IMR-90 (cell line): ENCODE data around the gene L3MBTL4. TPM values are rescaled to one million over a fixed set of nuclear protein-coding genes. Genes with fewer than 3 reads are reported as not detected.

ENCODE experiments used
- ATAC-seq: fragments of 200-7000 bp; cut with Tn5 transposase; 2 replicates; pipeline ENCODE4 v1.9.1; 2020; ENCODE audit warnings: low read depth, mild to moderate bottlenecking, moderate library complexity
- BruUV-seq: library from RNA; stranded (reverse); fragments of 400-500 nt; replicated peaks from 2 replicates; lab custom pipeline; 2021; lab: Mats Ljungman, UMichigan
- CTCF ChIA-PET: fragments of 300-600 bp; formaldehyde crosslinking; extraction: SDS; loops from one replicate; lab custom pipeline; 2021; ENCODE audit warnings: antibody characterized with exemption; lab: Yijun Ruan, JAX
- POLR2A ChIA-PET: fragments of 300-600 bp; sonication (Branson Sonifier 250); formaldehyde crosslinking; loops from one replicate; lab custom pipeline; 2022; ENCODE audit warnings: antibody characterized with exemption; ENCODE audit not compliant: unreplicated experiment; lab: Charles Lee
- DNase-seq: peaks from one replicate; pipeline ENCODE4 v3.0.0; 2013
- H2AFZ ChIP-seq: replicated peaks from 2 replicates; pipeline ENCODE3; 2013; ENCODE audit warnings: low read length, mild to moderate bottlenecking; ENCODE audit not compliant: poor library complexity
- H2AK5ac ChIP-seq: 2 replicates; pipeline ENCODE4 v1.6.1; 2013; ENCODE audit warnings: low read depth, low read length, inconsistent platforms
- H2AK9ac ChIP-seq: replicated peaks from 2 replicates; pipeline ENCODE3; 2013; ENCODE audit warnings: mild to moderate bottlenecking, low read depth, low read length, moderate library complexity; ENCODE audit not compliant: poor library complexity
- H2BK120ac ChIP-seq: 2 replicates; pipeline ENCODE4 v1.6.1; 2013; ENCODE audit warnings: low read depth, low read length, inconsistent platforms
- H2BK15ac ChIP-seq: 3 replicates; pipeline ENCODE4 v1.6.1; 2013; ENCODE audit warnings: low read depth, low read length, inconsistent platforms
- H2BK20ac ChIP-seq: 2 replicates; pipeline ENCODE4 v1.6.1; 2013; ENCODE audit warnings: low read depth, mild to moderate bottlenecking, inconsistent platforms, low read length, moderate library complexity
- H2BK5ac ChIP-seq: 2 replicates; pipeline ENCODE4 v1.6.1; 2013; ENCODE audit warnings: mild to moderate bottlenecking, low read depth, low read length, inconsistent platforms; ENCODE audit not compliant: poor library complexity, severe bottlenecking
- H3K14ac ChIP-seq: replicated peaks from 2 replicates; pipeline ENCODE4 v1.6.1; 2013; ENCODE audit warnings: low read depth, low read length, inconsistent platforms
- H3K18ac ChIP-seq: 2 replicates; pipeline ENCODE4 v1.6.1; 2013; ENCODE audit warnings: low read depth, low read length, control low read depth
- H3K23ac ChIP-seq: 2 replicates; pipeline ENCODE4 v1.6.1; 2013; ENCODE audit warnings: low read depth, low read length, inconsistent platforms
- H3K27ac ChIP-seq: 2 replicates; pipeline ENCODE4 v1.5.1; 2013; ENCODE audit warnings: mild to moderate bottlenecking, control low read depth, low read length; ENCODE audit not compliant: insufficient read depth
- H3K27me3 ChIP-seq: 2 replicates; pipeline ENCODE4 v1.6.1; 2013; ENCODE audit warnings: low read length; ENCODE audit not compliant: control insufficient read depth, insufficient read depth
- H3K36me3 ChIP-seq: 2 replicates; pipeline ENCODE4 v1.6.1; 2013; ENCODE audit warnings: low read length, mixed read lengths; ENCODE audit not compliant: control insufficient read depth, insufficient read depth
- H3K4ac ChIP-seq: 2 replicates; pipeline ENCODE4 v1.6.1; 2013; ENCODE audit warnings: low read depth, low read length, inconsistent platforms
- H3K4me1 ChIP-seq: 2 replicates; pipeline ENCODE4 v1.6.1; 2013; ENCODE audit warnings: low read length, mixed read lengths; ENCODE audit not compliant: control insufficient read depth, insufficient read depth
- H3K4me2 ChIP-seq: 2 replicates; pipeline ENCODE4 v1.6.1; 2013; ENCODE audit warnings: low read depth, mild to moderate bottlenecking, control low read depth, low read length, moderate library complexity
- H3K4me3 ChIP-seq: 2 replicates; pipeline ENCODE4 v1.5.1; 2013; ENCODE audit warnings: low read depth, mild to moderate bottlenecking, control low read depth, low read length, moderate library complexity; ENCODE audit not compliant: insufficient read depth
- H3K56ac ChIP-seq: 2 replicates; pipeline ENCODE4 v1.6.1; 2013; ENCODE audit warnings: low read length, inconsistent platforms; ENCODE audit not compliant: insufficient read depth; ENCODE audit errors: extremely low read depth
- H3K79me1 ChIP-seq, 2 experiments: 2 replicates each; pipeline ENCODE4 v1.6.1; 2013; ENCODE audit warnings: low read length in 2 of 2, inconsistent platforms in 1 of 2, low read depth in 1 of 2
- H3K9ac ChIP-seq: 2 replicates; pipeline ENCODE4 v1.6.1; 2013; ENCODE audit warnings: low read depth, low read length, control low read depth
- H3K9me1 ChIP-seq: 2 replicates; pipeline ENCODE4 v1.6.1; 2013; ENCODE audit warnings: low read length, inconsistent platforms; ENCODE audit not compliant: insufficient read depth
- H3K9me3 ChIP-seq: 2 replicates; pipeline ENCODE4 v1.6.1; 2013; ENCODE audit warnings: low read length; ENCODE audit not compliant: control insufficient read depth, insufficient read depth
- H4K20me1 ChIP-seq: 2 replicates; pipeline ENCODE4 v1.6.1; 2013; ENCODE audit warnings: low read length, inconsistent platforms; ENCODE audit not compliant: insufficient read depth
- H4K5ac ChIP-seq: 2 replicates; pipeline ENCODE4 v1.6.1; 2013; ENCODE audit warnings: mild to moderate bottlenecking, low read depth, low read length, control low read depth
- H4K8ac ChIP-seq, 2 experiments: 2 replicates each; pipeline ENCODE4 v1.6.1; 2013; ENCODE audit warnings: low read depth in 2 of 2, low read length in 2 of 2, control low read depth in 1 of 2, inconsistent platforms in 1 of 2
- H4K91ac ChIP-seq: 2 replicates; pipeline ENCODE4 v1.6.1; 2013; ENCODE audit warnings: low read depth, low read length, inconsistent platforms; ENCODE audit not compliant: insufficient read depth
- BHLHE40 ChIP-seq: fragments of 150-350 bp; IDR thresholded peaks from 2 replicates; pipeline ENCODE4 v1.6.1; 2016; ENCODE audit warnings: mild to moderate bottlenecking, low read depth, low read length
- CEBPB ChIP-seq: IDR thresholded peaks from 2 replicates; pipeline ENCODE4 v1.6.1; 2012; ENCODE audit warnings: low read depth, low read length, improper control_type of control experiment
- CHD1 ChIP-seq: IDR thresholded peaks from 2 replicates; pipeline ENCODE4 v1.6.1; 2012; ENCODE audit warnings: low read depth, low read length, improper control_type of control experiment
- CTCF ChIP-seq: conservative IDR thresholded peaks from 2 replicates; pipeline ENCODE4 v1.5.1; 2012; ENCODE audit warnings: mild to moderate bottlenecking, low read depth, low read length, improper control_type of control experiment
- ELK1 ChIP-seq: fragments of 150-350 bp; IDR thresholded peaks from 2 replicates; pipeline ENCODE4 v1.6.1; 2016; ENCODE audit warnings: low read depth, mild to moderate bottlenecking, low read length, moderate library complexity, borderline replicate concordance
- FOS ChIP-seq: fragments of 150-350 bp; IDR thresholded peaks from 2 replicates; pipeline ENCODE4 v1.6.1; 2016; ENCODE audit warnings: low read depth, low read length
- MAZ ChIP-seq: IDR thresholded peaks from 2 replicates; pipeline ENCODE4 v1.6.1; 2012; ENCODE audit warnings: low read depth, mild to moderate bottlenecking, low read length, improper control_type of control experiment, moderate library complexity, borderline replicate concordance
- NFE2L2 ChIP-seq: fragments of 150-350 bp; IDR thresholded peaks from 2 replicates; pipeline ENCODE4 v1.6.1; 2016; ENCODE audit warnings: low read depth, mild to moderate bottlenecking, low read length
- RAD21 ChIP-seq: IDR thresholded peaks from 2 replicates; pipeline ENCODE4 v1.6.1; 2012; ENCODE audit warnings: low read length, improper control_type of control experiment
- RCOR1 ChIP-seq: IDR thresholded peaks from 2 replicates; pipeline ENCODE4 v1.6.1; 2012; ENCODE audit warnings: mild to moderate bottlenecking, low read length, improper control_type of control experiment; ENCODE audit not compliant: insufficient replicate concordance
- RFX5 ChIP-seq: IDR thresholded peaks from 2 replicates; pipeline ENCODE4 v1.8.0; 2012; ENCODE audit warnings: low read depth, mild to moderate bottlenecking, low read length, moderate library complexity
- USF2 ChIP-seq: fragments of 150-350 bp; IDR thresholded peaks from 2 replicates; pipeline ENCODE4 v1.6.1; 2017; ENCODE audit warnings: mild to moderate bottlenecking, antibody characterized with exemption, low read length, low read depth
- WGBS, 2 experiments: methylation state at CpG; one replicate each; pipeline versions ENCODE4 v1.1.5 to v1.1.7; 2013; ENCODE audit warnings: missing lambda C conversion rate in 2 of 2; ENCODE audit not compliant: insufficient read length in 1 of 2; ENCODE audit errors: extremely low coverage in 2 of 2; 5-methylcytosine and 5-hydroxymethylcytosine counted together
- dilution Hi-C: fragments of 300-500 bp; cut with HindIII; formaldehyde crosslinking; loops from one replicate; pipeline ENCODE4 v1.14.3; 2018; ENCODE audit warnings: low sequenced_read_pairs; ENCODE audit not compliant: unreplicated experiment
- in situ Hi-C: fragments of 300-500 bp; cut with MboI; formaldehyde crosslinking; loops from 3 replicates; pipeline ENCODE4 v1.14.3; 2019; ENCODE audit warnings: low sequenced_read_pairs, inconsistent platforms, mixed read lengths
- intact Hi-C: fragments of 100-400 bp; cut with micrococcal nuclease; formaldehyde crosslinking; loops from 2 replicates; pipeline ENCODE4 v1.10.0; 2022
- polyA plus RNA-seq, 3 experiments: library from polyadenylated mRNA; depleted of rRNA; stranded (reverse); fragments of >200 nt; gene quantifications; 2 replicates each; pipeline ENCODE4 v1.2.3, GENCODE V29; 2012; ENCODE audit warnings: low replicate concordance in 1 of 3
- total RNA-seq: library from RNA; depleted of rRNA; stranded (reverse); fragments of >200 nt; gene quantifications from 2 replicates; pipeline ENCODE4 v1.2.3, GENCODE V29; 2012

The L3MBTL4 gene
- total and polyA plus RNA-seq, 2 of the 4 experiments (the other 2 are of a cell fraction): under 0.01 to 0.02 TPM

- CTCF ChIA-PET: no interaction called here
- Histone ChIP-seq H3K36me3 (no peaks in the 10 kb centered on the region), H4K8ac (no peak overlapping the region), H2BK120ac (no peak overlapping the region), H3K23ac (no peak overlapping the region), H3K4me2 (no peak overlapping the region), H3K9me1 (no peaks in the 10 kb centered on the region), H4K20me1 (no peaks in the 10 kb centered on the region), H2BK15ac (no peak overlapping the region), H3K14ac (no peak overlapping the region), H2BK20ac (no peak overlapping the region), H3K27ac (no peak overlapping the region), H3K18ac (no peak overlapping the region), H3K27me3 (peaks cover 3% of the 10 kb centered on the region), H2BK5ac (no peak overlapping the region), H3K4me3 (no peak overlapping the region), H3K4me1 (no peaks in the 10 kb centered on the region), H3K56ac (no peak overlapping the region), H2AK5ac (no peak overlapping the region), H3K79me1 (no peaks in the 10 kb centered on the region), H4K5ac (no peak overlapping the region), H3K9me3 (no peaks in the 10 kb centered on the region), H2AFZ (no peak overlapping the region), H4K91ac (no peak overlapping the region), H3K9ac (no peak overlapping the region), H2AK9ac (no peak overlapping the region), H3K4ac (no peak overlapping the region)
- dilution Hi-C loops: no loop called here
- TF ChIP-seq RAD21: no peak
- TF ChIP-seq FOS: no peak
- no peak for TF ChIP-seq CTCF
- no peak for TF ChIP-seq MAZ
- TF ChIP-seq CEBPB: no peak
- TF ChIP-seq ELK1: no peak
- no peak for TF ChIP-seq RFX5
- TF ChIP-seq RCOR1: no peak
- TF ChIP-seq CHD1: no peak
- TF ChIP-seq USF2: no peak
- TF ChIP-seq BHLHE40: no peak
- TF ChIP-seq NFE2L2: no peak
- no peak for DNase-seq
- POLR2A ChIA-PET: no interaction called here
- WGBS, 2 experiments: 20% methylated on average over 1 of the region's 1 CpG; no CpG with 5 or more reads in 1 of the 2 experiments
- intact Hi-C loops: no loop called here
- in situ Hi-C loops: no loop called here
- no peak for ATAC-seq
- no TSS peak for BruUV-seq
Observed at GRCh38 chr18:6106091-6106685, 308.5 kb downstream of the L3MBTL4 start.
